Left forelimb (tissue), 1 donor: Measurements from ENCODE around the gene ANXA1.
A peak's percentile ranks its signal among the peaks of the same experiment; 100 is the strongest.
"Not testable (repeated sequence)": the region's sequence is repeated elsewhere in the genome, so short reads cannot be mapped to it uniquely, and the experiment has no call there.

Source experiments
- DNase-seq: peaks from one replicate; pipeline ENCODE4 v3.0.0-alpha.2; 2018; ENCODE audit warnings: low spot score

The ANXA1 gene

GRCh38 chr9:73151653-73152542 is at the start of gene ANXA1:
TSS of gene ANXA1 (plus strand) at chr9:73151865. CDS start at chr9:73158536, 6,671 bp downstream.
- no peak for DNase-seq

- no peak for DNase-seq
These were observed 47.3 kb upstream of the ANXA1 start for GRCh38 chr9:73104342-73104741.

DNA sequence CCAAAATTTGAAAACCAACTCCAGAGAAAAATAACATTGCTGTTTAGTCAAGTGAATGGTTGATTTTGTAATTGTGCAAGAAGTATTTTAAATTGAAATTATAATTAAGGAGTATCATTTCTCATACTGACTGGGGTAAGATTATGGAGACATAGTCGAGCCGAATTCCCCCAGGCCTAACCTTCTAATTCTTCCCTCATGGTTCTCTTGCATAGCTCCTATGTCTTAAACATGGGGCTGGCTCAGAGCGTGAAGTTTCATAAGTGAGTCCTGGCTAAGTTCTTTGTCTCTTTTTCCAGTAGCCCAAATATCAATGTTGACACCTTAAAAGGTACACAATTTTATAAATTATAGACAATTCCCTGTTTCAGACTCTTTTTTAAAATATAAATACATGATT is 46.7 kb upstream of the ANXA1 start:
- DNase-seq: no peak

DNA sequence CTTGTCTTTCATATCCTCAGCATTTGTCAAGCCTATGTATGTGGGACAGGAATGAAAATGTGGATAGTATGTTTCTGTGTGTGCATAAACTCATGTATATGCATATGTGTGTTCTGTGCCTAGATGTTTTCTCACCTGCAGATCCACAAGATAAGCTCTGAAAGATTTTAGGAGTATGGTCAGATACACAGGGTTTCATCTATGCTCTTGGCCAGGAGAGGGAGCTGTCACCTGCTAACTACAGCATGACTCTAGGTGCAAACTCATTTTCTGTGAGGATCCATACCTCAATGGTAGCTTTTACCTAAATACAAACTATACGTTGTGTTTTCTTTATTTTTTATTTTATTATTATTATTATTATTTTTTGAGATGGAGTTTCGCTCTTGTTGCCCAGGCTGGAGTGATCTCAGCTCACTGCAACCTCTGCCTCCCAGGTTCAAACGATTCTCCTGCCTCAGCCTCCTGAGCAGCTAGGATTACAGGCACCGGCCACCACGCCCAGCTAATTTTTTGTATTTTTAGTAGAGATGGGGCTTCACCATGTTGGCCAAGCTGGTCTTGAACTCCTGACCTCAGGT is 44.1 kb upstream of the ANXA1 start:
- DNase-seq: not testable (repeated sequence)

GRCh38 chr9:73114058-73114457 is 37.6 kb upstream of the ANXA1 start:
- no peak for DNase-seq

- no peak for DNase-seq
These were observed 36.7 kb upstream of the ANXA1 start for GRCh38 chr9:73114958-73115357.

GRCh38 chr9:73116031-73116430 is 35.6 kb upstream of the ANXA1 start:
- no peak for DNase-seq

- DNase-seq: no peak
These were observed 34.8 kb upstream of the ANXA1 start for GRCh38 chr9:73116880-73117279.

GRCh38 chr9:73118286-73118685 is 33.4 kb upstream of the ANXA1 start:
- DNase-seq: no peak

DNA sequence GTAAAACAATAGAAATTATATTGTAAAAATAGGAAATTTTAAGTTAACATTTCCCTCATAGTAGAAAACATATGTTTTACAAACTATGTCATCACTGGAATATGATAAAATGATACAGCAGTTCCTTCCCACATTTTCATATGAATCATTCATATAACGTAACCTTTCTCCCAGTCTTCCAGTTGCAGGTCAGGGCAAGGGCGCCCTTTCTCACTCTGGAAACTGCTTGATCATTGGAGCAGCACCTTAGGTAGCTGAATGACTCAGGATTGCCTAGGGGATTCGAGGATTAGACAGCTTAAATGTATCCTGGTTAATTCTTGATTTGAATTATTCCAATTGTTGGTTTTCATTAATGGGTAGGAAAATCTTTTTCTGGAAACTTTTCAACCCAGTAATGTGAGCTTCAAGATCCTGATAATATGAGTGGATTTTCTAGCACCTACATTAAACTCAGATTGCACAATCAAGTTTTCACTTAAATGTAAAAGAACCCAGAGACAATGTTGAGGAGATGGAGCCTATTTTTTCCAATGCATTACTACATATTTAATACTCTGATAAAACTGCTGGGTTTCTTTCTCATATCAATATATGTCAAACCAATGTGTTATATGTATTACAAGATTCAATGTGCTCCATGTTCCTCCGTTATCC is 32.6 kb upstream of the ANXA1 start:
- no peak for DNase-seq

GRCh38 chr9:73121375-73121935 is 30.2 kb upstream of the ANXA1 start:
- no peak for DNase-seq

GRCh38 chr9:73125651-73126050 is 26.0 kb upstream of the ANXA1 start:
- DNase-seq: no peak

- DNase-seq: no peak
These were observed 21.6 kb upstream of the ANXA1 start for GRCh38 chr9:73129941-73130685.

DNA sequence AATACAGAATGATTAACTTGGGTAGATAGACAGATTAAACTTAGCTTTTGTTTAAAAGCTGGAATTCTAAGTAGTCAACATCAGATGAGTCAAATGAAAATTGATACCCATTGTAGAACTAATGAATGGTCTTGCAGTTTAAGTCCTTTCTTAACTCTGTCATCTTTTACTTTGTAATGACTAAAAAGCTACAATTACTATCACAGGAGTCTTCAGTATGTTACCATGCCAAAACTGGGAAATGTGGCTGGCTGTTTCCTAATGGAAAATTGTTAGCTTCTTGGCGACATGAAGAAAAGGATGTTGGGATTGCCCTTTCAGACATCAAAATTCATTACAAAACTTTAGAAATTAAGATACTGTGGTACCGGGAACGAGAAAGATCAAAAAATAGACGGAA is 20.2 kb upstream of the ANXA1 start:
- no peak for DNase-seq

GRCh38 chr9:73132034-73132776 is 19.5 kb upstream of the ANXA1 start:
- DNase-seq: peak; percentile 80

GRCh38 chr9:73133022-73133651 is 18.5 kb upstream of the ANXA1 start:
- no peak for DNase-seq

DNA sequence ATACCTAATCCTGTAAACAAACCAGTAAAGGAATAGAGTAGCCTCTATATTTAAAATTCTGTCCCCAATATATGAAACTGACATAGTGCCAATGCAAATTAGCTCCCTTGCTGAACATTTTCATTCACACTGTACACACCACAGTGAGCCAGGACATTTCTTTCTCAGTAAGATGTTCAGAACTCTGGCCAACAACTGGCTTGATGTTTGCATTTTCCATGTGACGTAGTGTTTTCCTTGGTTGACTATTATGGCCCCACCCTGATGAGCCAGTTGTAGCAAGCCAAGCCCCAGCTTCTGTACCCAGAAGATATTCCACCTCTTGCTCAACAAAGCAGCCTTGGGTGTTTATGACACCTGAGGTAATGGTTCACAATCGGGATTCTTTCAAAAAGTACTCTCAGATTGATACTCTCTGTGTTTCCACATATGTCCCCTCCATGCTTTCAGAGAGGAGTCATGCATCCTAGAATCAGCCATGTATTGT is 17.7 kb upstream of the ANXA1 start:
- DNase-seq: no peak

DNA sequence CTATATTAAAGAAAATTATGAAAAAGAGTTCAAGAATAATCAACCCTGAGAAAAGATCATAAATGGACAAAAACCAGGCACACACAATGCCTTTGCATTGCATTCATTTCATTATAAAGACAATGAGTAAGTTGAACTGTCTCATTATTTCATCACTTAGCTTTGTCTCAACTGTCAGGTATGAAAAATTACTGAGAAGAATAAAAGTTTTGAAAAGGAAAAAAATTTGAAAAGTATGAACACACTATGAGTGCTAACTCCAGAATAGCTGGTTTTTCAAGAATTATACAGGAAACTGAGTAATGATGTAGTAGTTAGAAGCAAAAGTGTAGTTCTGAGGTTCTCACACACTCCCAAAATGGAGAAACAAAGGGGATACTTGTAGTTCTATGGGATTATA is 16.3 kb upstream of the ANXA1 start:
- DNase-seq: no peak

GRCh38 chr9:73137286-73137899 is 14.3 kb upstream of the ANXA1 start:
- DNase-seq: no peak

DNA sequence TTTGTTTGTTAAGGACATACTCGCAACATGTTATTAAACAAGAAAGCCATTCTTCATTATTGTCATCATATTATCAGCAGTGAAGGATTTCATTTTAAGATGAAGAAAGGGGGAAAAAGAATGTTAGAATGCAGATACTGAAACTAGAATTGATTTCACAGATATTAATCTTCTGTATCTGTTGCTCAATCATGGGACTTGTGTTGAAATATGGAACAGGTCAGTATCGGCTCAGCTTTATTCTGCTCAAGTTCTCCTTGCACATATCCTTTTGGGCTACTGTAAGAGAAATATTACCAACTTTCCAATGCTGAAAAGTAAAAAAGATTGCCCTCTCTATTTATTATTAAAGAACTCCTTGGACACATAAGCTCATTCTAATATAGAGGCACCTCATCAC is 13.8 kb upstream of the ANXA1 start:
- DNase-seq: no peak
